ENCODE results near the gene ALAS1.

DNA sequence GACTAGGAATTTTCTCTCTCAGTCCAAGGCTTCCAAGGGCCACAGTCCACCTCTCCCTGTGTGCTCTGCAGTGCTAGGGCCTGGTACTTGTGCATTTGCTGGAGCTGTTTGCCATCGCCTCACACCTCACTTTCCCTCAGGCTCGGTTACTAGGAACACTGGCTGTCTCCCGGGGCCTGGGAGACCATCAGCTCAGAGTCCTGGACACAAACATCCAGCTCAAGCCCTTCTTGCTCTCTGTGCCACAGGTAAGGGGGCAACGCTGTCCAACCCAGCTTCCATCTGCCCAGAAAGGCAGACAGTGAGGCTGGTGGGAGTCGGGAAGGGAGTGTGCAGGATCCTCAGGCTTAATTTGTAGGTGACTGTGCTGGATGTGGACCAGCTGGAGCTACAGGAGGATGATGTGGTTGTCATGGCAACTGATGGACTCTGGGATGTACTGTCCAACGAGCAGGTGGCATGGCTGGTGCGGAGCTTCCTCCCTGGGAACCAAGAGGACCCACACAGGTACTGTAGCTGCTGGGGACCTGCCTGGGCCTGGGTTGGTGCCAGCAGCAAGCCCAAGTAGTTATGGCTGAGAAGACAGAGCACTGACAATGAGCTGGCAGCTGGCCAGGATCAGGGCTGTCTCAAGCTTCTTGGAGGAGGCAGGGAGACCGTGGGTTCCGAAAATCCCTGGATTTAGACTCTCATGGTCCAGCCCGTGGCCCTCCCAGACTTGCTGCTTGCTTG lies 51.0 kb downstream of the ALAS1 start:
- no peak for TF ChIP-seq EZH2 (IDR thresholded peaks at IDR 0.05; ENCODE audit: borderline replicate concordance)
- TF ChIP-seq, protein P1, sequence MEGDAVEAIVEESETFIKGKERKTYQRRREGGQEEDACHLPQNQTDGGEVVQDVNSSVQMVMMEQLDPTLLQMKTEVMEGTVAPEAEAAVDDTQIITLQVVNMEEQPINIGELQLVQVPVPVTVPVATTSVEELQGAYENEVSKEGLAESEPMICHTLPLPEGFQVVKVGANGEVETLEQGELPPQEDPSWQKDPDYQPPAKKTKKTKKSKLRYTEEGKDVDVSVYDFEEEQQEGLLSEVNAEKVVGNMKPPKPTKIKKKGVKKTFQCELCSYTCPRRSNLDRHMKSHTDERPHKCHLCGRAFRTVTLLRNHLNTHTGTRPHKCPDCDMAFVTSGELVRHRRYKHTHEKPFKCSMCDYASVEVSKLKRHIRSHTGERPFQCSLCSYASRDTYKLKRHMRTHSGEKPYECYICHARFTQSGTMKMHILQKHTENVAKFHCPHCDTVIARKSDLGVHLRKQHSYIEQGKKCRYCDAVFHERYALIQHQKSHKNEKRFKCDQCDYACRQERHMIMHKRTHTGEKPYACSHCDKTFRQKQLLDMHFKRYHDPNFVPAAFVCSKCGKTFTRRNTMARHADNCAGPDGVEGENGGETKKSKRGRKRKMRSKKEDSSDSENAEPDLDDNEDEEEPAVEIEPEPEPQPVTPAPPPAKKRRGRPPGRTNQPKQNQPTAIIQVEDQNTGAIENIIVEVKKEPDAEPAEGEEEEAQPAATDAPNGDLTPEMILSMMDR (IDR thresholded peaks at IDR 0.05; ENCODE audit: poor library complexity) = no peak
